GM11168 (cell line): ENCODE data around the gene PSTPIP1.

Experiments
- in situ Hi-C: fragments of 300-500 bp; cut with MboI; formaldehyde crosslinking; loops from one replicate; pipeline ENCODE4 v1.12.0; 2022; ENCODE audit warnings: low sequenced_read_pairs; ENCODE audit not compliant: unreplicated experiment

PSTPIP1 gene

DNA sequence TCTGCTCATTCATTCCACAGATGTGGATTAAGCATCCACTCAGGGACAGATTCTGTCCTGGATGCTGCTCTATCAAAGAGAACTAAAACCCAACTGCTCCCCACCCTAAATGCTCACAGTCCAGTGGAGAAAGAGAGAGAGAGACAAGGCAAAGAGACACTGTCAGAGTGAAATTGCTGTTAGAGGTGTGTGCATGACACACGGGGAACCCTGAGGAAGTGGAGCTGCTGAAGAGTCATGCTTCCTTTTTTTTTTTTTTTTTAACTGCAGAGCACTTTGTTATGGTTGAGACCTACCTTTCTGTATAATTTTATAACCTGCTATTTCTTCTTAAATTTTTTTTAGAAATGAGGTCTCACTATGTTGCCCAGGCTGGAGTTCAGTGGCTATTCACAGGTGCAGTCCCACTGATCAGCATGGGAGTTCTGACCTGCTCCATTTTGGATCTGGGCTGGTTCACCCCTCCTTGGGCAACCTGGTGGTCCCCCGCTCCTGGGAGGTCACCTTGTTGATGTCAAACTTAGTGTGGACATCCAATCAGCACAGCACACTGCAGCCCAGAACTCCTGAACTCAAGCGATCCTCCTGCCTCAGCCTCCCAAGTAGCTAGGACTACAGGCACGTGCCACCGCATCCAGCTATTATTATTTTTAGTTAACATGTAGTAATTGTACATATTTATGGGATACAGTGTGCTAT is 18.2 kb upstream of the PSTPIP1 start:
- in situ Hi-C loops: no loop called here

DNA sequence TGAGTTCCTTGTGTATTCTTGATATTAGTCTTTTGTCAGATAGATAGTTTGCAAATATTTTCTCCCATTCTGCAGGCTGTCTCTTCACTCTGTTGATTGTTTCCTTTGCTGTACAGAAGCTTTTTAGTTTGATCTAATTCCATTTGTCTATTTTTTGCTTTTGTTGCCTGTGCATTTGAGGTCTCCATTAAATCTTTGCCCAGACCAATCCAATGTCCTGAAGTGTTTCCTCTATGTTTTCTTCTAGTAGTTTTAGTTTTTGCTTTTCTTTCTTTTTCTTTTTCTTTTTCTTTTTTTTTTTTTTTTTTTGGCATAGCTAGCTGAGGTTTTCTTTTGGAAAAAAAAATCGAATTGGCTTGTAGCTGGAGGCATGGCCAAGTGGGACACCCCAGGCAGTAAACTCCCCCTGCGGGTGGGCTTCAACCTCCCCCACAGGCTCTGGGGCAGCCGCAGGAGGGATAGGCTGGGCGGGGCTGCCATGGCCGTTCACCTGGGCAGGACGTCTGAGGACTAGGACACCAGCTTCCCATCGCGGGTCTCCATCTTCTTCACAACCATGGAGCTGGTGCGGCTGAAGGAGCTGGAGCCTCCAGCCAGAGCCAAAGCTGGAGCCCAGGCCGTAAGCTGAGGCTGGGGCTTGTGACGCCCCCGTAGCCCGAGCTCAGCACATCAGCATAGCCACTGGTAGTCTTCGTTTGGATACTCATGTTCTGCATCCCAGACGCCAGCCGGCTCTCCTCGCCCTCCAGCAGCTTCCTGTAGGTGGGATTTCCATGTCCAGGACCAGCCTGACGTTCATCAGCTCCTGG is 16.2 kb upstream of the PSTPIP1 start:
- in situ Hi-C loops: no loop called here

DNA sequence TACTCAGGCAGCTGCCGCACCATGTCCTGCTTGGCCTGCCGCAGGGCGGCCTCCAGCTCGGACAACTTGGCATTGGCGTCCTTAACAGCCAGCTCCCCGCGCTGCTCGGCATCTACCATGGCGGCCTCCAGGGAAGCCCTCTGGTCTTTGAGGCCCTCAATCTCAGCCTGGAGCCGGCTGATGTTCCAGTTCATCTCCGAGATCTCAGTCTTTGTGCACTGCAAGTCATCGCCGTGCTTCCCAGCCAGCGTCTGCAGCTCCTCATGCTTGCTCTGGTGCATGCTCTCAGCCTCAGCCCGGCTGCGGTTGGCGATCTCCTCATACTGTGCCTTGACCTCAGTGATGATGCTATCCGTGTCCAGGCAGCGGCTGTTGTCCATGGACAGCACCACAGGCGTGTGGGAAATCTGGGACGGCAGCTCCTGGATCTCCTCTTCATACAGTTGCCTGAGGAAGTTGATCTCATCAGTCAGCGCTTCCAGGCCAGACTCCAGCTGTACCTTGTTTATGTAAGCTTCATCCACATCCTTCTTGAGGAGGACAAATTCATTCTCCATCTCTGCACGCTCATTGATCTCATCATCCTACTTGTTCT is 15.5 kb upstream of the PSTPIP1 start:
- in situ Hi-C loops: no loop called here

DNA sequence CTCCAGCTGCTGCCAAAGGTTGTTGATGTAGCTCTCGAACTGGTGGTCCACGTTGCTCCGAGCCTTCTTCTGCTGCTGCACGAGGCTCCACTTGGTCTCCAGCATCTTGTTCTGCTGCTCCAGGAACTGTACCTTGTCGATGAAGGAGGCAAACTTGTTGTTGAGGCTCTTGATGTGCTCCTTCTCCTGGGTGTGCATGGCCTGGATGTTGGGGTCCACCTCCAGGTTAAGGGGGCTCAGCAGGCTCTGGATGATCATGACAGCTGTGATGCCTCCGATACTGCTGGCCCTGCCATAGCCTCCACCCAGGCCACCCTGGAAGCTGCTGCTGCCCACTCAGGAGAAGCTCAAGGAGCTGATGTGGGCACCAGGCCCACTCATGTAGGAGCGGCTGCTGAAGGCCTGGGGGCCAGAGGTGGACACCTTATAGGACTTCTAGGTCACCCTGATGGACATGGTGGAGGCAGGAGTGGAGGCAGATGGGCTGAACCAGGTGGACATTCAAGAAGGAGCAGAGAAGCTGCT is 14.9 kb upstream of the PSTPIP1 start:
- in situ Hi-C loops: no loop called here

DNA sequence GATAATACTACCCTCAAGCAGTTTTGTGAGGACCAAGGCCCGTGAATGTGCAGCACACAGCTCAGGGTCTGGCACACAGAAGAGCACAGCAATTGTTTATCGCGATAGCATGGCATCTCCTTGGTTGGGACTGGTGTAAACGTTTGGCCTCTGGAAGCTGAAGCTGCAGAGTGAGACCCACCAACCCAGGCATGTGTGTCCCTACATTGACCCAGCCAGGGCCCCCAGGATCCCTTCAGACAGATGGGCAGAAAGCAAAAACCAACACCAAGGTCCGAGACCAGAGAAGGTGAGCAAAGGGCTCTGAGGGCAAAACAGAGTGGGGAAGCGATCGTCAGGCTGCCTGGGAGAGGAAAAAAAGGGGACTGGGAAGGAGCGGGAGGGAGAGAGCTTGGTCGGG is 12.6 kb upstream of the PSTPIP1 start:
- in situ Hi-C loops: no loop called here

DNA sequence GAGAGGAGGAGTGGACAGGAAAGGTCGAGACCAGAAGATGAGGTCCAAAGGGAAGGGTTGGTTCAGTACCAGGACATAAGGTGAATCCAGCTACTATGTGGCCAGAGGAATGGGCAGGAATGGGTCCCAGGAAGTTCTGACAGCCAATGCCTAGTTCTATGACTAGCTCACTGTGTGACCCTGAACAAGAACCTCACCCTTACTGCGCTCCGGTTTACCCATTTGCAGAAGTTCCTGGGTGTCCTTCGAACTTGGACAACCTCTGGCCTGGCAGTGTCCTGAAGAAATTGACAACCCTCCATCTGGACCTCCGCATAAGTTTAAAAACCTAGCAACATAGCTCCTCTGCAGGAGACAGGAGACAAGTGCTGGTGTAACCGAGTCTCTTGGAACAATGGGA is 12.2 kb upstream of the PSTPIP1 start:
- in situ Hi-C loops: no loop called here

DNA sequence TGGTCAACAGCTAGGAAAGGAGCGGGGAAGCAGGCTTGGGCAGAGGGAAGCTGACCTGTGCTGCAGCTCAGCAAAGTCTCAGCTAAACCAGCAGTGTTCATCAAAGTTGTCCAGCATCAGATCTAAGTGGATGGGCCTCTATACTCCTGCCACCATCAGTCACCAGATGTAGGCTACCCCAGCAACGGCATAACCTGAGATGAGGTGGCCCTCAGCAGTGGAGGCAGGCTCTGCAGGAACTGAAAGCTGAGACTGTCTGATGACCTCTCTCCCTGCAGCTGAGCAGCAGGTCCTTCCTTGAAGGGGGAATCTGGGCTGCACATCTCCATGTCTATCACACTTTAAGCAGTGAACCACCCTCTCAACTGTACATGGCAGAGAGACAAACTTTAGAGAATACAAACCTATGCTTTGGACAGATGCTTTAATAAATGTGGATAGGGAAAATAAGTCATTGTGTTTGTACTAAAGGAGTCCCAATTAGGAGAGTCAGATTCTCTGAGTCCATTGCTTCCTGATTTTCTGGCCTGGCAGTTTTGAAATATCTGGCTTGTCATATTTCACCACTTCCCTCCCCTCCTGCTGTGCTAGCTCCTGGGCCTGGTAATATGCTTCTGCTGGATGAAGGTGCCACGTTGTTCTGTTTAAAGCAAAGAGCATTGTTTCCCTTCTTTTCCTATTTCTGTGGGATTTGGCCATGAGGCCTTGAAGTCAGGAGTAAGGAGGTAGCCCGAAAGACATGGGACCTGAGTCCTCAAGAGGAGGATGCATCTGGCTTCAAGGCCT is 11.1 kb upstream of the PSTPIP1 start:
- in situ Hi-C loops: no loop called here

DNA sequence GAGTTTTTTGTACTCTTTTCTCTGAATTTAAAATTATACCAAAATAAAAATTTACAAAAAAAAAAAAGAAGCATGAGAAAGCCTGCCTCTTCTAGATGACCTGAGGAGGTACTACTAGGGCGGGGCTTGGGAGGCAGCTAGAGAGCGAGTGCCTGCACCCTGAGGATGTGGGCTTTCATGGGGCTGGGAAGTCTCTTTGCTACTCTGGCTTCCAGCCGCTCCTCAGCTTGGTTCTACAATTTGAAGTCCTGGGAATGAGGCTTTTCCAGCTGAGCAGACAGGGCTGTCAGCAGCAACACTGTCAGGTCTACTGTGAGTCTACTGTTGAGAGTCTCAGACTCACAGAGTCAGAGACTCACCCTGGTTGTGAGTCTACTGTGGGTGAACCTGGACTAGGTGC is 8.2 kb upstream of the PSTPIP1 start:
- in situ Hi-C loops: no loop called here

DNA sequence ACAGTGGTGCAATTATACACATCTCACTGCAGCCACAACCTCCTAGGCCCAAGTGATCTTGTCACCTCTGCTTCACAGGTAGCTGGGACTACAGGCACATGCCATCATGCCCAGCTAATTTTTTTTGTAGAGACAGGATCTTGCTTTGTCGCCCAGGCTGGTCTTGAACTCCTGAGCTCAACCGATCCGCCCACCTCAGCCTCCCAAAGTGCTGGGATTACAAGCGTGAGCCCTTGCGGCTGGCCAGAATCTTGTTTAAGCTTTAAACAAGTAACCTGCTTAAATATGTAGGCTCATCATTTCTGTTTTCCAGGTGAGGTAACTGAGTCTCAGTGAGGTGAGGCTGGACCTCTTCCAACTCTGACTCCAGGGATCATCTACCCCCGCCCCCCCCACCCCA is 7.7 kb upstream of the PSTPIP1 start:
- in situ Hi-C loops: no loop called here

DNA sequence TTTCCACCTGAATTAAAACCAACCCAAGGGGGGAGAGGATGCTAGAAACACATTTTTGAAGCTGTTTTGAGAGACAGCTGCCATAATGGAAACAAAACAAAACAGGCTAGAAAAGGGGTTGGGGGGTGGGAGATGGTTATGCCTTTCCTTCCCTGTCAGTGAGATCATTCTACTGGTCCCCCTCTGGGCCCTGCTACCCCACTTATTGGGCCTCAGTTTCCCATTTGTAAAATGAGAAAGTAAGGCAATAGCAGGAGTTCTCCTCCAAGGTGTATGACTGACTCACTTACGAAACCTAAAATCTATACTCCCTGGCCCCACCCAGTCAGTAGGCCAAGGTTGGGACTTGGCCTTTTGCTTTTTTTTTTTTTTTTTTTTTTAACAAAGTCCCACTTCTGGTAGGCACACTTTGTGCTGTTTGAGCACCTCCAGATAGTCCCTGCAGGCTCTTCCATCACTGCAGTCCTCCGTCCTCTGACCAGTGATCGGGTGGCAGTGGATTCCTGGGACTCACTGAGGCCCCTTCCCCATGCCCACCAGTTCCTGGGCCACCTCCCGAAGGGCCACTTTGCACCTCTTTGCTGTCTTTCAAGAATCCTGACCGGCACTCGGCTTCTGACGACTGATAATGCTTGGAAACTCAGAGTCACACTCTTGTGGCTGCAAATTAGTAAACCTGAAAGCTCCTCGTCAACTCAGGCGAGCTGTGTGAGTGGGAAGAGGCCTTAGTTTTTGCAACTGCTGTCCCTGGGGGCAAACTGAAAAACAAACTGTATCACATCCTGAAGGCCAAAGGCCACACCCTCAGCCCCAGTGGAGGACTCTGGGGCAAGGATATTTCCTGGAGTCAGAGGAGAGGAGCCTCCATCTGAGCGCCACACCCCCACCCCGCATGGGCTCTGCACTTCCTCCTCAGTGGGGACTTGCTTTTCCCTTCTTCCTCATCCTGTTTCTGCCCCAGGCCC is 6.7 kb upstream of the PSTPIP1 start:
- in situ Hi-C loops: no loop called here

DNA sequence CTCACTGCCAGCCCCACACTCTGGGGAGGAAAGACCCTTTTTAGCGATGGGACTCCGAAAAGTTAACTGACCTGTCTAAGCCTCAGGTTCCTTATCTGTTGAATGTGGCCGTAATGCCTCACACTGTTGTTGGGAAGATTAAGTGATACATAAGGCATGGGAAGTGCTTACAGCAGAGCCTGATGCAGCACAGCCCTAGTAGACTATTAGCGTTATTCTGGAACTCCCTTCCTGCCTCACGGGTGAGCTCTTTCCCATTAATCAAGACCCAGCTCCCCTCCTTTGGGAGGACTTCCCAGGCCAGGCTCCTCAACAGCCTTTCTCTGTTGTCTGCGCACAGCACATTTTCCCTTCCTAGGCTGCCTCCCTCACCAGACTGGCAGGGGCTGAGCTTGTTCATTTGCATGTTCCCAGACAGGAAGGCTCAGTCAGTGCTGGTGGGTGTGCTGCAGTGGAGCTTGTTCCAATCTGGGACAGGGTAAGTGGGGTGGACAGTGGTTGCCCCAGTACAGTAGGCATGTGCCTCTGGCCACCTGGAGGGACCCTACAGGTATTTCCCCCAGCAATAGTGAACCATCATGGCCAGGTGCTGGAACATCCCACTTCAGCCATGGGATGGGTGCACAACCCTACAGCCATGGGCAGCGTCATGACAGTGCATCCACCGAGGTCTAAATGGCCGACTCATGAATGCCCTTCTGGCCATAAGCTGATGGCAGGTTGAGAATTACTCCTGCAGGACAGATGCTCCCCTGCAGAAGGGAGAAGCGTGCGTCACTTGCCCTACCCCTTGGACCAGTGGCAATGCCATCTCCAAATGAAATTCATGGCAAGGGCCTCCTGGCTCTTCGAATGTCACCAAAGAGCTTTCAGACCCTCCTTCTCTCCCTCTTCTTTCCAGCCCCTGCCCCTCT is 5.8 kb upstream of the PSTPIP1 start:
- in situ Hi-C loops: no loop called here

DNA sequence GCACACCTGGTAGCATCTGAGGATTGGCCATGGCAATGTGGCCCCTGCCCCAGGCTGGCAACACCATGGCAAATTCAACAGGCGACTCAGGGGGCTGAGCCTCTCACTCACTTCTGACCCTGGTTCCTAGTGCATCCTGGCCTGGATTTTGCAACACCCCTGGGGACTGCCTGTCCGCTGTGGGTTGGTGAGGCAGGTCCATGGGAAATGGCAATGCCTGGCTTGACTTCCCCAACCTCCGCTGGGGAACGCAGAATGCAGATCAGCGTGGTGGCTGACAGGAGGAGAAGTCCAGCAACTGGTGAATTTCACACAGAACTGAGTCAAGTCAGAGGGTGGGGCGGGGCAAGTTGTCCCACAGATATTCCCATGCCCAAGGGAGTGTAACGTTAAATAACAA is 3.9 kb upstream of the PSTPIP1 start:
- in situ Hi-C loops: no loop called here

DNA sequence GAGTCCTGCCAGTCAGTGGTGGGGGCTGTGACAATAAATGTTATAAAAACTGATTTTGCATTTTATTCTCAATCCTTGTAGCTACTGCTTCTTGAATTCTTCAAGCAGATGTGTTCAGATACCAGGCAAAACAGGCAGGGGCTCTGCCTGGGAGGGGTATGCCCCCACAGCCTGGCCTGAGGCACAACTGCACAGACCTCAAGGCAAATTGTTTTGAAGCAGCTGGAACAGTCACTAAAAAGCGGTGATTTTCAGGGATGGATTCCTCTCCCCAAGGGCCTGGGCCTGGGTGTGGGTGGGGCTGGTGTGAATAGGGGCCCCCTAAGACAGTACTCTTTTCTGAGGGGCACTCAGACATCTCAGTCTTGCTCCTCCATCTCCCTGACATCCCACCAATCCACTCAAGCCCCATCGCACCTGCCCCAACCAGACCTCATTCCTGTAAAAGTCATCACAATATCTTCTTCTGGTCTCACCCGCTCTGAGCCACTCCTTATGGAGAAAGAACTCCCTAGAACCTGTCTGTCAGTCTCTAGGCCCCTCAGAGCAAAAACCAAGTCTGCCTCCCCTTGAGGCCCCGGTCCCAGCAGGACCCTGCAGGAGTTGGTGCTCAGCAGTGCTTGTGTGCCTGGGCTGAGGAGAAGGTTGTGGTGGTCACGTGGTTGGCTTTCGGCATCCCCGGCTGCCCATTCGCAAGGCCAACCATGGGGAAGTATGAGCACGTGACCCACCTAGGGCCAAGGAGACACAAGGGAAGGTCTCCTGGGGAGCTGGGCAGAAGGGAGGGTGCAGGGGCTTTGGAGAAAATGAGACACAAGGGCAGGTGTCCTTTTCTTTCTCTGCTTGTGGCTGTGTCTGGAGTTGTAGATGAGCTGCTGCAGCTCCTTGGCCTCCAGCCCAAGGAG is 2.9 kb upstream of the PSTPIP1 start:
- in situ Hi-C loops: no loop called here

DNA sequence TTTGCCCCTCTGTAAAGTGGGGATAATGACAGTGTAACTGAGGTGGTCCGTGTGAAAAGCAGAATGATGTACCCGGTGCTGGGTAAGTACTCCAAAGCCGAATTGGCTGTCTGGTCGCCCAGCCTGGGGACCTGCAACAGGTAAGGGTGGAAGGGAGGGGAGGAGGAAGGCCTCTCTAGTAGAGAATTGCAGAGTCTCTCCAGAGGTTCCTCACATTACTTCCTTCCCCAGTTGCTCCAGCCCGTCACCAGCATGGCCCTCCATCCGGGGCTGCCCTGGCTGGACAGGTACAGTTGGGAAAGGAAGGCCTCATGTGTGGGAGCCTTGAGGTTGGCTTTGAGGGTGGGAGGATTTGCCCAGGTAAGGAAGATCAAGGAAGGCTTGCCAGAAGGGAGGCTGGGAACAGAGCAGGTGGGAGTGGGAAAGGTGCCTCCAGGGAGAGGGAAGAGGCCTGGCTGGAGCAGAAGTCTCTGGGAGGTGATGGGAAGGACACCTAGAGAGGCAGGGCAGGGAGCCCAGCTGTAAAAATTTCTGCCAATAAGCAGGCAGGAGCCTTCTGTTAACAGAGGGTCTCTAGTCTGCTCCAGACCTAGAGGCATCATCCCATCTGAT is 1.7 kb upstream of the PSTPIP1 start:
- in situ Hi-C loops: no loop called here

DNA sequence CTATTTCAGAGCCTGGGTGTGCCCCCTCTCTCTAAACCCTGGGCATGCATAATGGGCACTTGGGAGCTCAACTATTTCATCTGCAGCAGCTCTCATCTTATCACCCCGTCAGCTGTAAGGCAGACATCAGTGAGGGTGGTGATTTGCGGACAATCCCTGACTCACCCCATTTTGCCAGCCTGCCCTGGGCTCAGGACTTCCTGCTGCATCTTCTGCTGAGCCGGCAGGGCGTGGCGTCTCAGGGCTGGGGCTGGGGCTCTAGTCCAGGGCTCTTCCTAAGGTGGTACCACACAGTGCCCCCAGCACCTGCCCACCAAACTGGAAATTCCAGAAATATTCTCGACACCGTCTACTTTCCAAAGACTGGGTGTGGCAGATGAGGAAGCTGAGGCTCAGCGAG is 925 bp upstream of the PSTPIP1 start:
- in situ Hi-C loops: no loop called here

DNA sequence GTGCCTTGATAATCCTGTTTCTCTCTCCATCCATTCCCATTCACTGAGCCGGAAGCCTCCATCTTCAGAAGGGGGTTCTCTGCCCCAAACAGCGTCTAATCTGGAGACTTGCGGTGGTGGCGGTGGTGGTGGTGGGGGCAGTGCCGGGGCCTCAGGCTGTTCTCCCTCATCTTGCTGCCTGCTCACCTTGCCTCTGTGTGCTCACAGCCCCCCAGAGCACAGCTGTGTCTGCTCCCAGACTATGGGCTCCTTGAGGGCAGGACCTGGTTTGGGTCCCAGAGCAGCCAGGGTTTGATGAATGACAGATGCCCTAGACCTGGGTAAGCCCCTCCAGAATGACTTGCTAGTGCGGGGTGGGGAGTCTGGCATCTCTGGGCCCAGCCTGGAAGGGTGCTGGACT is 430 bp upstream of the PSTPIP1 start:
- in situ Hi-C loops: no loop called here

DNA sequence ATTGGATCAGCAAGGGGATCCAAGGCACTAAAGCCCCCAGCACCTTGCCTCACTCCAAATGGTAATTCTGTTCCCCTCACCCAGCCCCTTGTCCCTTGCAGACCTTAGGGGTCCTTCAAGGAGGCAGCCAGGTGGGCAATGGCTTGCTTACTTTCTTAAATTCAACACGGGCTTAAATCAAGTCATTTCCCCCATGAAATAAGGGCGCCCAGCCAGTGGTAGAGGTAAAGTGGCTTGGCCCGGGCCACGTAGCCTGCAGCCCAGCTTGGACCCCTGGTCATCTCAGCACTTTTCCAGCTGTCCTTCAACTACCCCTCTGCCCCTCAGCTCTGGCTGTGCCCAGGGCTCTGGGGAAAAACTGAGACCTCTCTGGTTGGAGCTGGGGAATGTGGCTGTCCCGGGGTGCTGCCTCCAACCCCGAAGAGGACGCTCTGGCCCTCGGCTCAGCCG is 1.2 kb downstream of the PSTPIP1 start:
- in situ Hi-C loops: no loop called here
